GM12878 (cell line): ENCODE measurements around the gene MACF1. TPM values are rescaled to one million over a fixed set of nuclear protein-coding genes. Genes with fewer than 3 reads are reported as not detected.

Experiments
- ATAC-seq: fragments of 200-7000 bp; cut with Tn5 transposase; 3 replicates; pipeline ENCODE4 v1.9.1; 2020; ENCODE audit warnings: mild to moderate bottlenecking, moderate library complexity
- BruUV-seq: library from RNA; stranded (reverse); fragments of 400-500 nt; replicated peaks from 2 replicates; lab custom pipeline; 2021; lab: Mats Ljungman, UMichigan
- CTCF ChIA-PET: fragments of 300-600 bp; sonication (Branson Sonifier 250); formaldehyde crosslinking; extraction: SDS; loops from one replicate; lab custom pipeline; 2021; ENCODE audit warnings: inconsistent platforms; lab: Yijun Ruan, JAX
- POLR2A ChIA-PET: fragments of 350-600 bp; formaldehyde crosslinking; extraction: SDS; loops from one replicate; lab custom pipeline; 2021; ENCODE audit warnings: inconsistent platforms; lab: Charles Lee
- RAD21 ChIA-PET: fragments of 300-600 bp; sonication (Branson Sonifier 250); formaldehyde crosslinking; loops from one replicate; lab custom pipeline; 2023; ENCODE audit warnings: antibody characterized with exemption; ENCODE audit not compliant: unreplicated experiment; lab: Charles Lee
- SMC1A ChIA-PET: fragments of 300-600 bp; sonication (Branson Sonifier 250); formaldehyde crosslinking; loops from one replicate; lab custom pipeline; 2023; ENCODE audit not compliant: unreplicated experiment, uncharacterized antibody; lab: Charles Lee
- DNase-seq: peaks from one replicate; pipeline ENCODE4 v3.0.0-alpha.2; 2011; ENCODE audit warnings: low read depth, low spot score
- FAIRE-seq: peaks from 3 replicates; lab custom pipeline; 2011; peaks lifted over from hg19 to GRCh38; lab: Jason Lieb, UNC
- H2AFZ ChIP-seq: 2 replicates; pipeline ENCODE4 v1.6.0; 2011; ENCODE audit warnings: low read depth, low read length, control low read depth; ENCODE audit not compliant: control insufficient read depth
- H3K27ac ChIP-seq: 2 replicates; pipeline ENCODE4 v1.5.1; 2011; ENCODE audit warnings: control low read depth; ENCODE audit not compliant: control insufficient read depth, insufficient read depth
- H3K27me3 ChIP-seq, 2 experiments: replicated peaks in 1 of 2; 2 replicates each; pipeline versions ENCODE4 v1.6.0 to v1.6.1; 2011; ENCODE audit warnings: low read length in 1 of 2; ENCODE audit not compliant: control insufficient read depth in 2 of 2, insufficient read depth in 2 of 2
- H3K36me3 ChIP-seq, 2 experiments: 2 replicates each; pipeline ENCODE4 v1.5.1; 2011; ENCODE audit warnings: low read length in 1 of 2; ENCODE audit not compliant: control insufficient read depth in 2 of 2, insufficient read depth in 2 of 2
- H3K4me1 ChIP-seq: 2 replicates; pipeline ENCODE4 v1.6.1; 2011; ENCODE audit warnings: mild to moderate bottlenecking, low read length, moderate library complexity, mixed read lengths; ENCODE audit not compliant: control insufficient read depth, insufficient read depth
- H3K4me2 ChIP-seq: 2 replicates; pipeline ENCODE4 v1.6.0; 2011; ENCODE audit warnings: control low read depth; ENCODE audit not compliant: control insufficient read depth, insufficient read depth
- H3K4me3 ChIP-seq: fragments of 200-600 bp; sonication (generic); 2 replicates; pipeline ENCODE4 v1.5.1; 2016
- H3K79me2 ChIP-seq: 2 replicates; pipeline ENCODE4 v1.6.0; 2011; ENCODE audit warnings: low read length; ENCODE audit not compliant: control insufficient read depth, insufficient read depth
- H3K9ac ChIP-seq: 2 replicates; pipeline ENCODE4 v1.8.0; 2011; ENCODE audit warnings: low read length, control low read depth, mixed read lengths; ENCODE audit not compliant: control insufficient read depth, insufficient read depth
- H3K9me3 ChIP-seq: replicated peaks from 3 replicates; pipeline ENCODE4 v1.5.1; 2011; ENCODE audit warnings: mild to moderate bottlenecking, low read length; ENCODE audit not compliant: control insufficient read depth, insufficient read depth
- H4K20me1 ChIP-seq: 2 replicates; pipeline ENCODE4 v1.6.0; 2011; ENCODE audit not compliant: control insufficient read depth, insufficient read depth
- HDAC2 ChIP-seq: fragments of 200-600 bp; sonication (generic); IDR thresholded peaks from 2 replicates; pipeline ENCODE4 v1.6.1; 2017
- LARP7 ChIP-seq: fragments of 450-650 bp; IDR thresholded peaks from 2 replicates; pipeline ENCODE4 v1.6.1; 2017; ENCODE audit warnings: mild to moderate bottlenecking
- NR2F1 ChIP-seq: fragments of 450-650 bp; conservative IDR thresholded peaks from 2 replicates; pipeline ENCODE4 v1.6.1; 2017; ENCODE audit warnings: mild to moderate bottlenecking
- in situ Hi-C: fragments of 300-500 bp; cut with MboI; formaldehyde crosslinking; loops from 9 replicates; pipeline ENCODE4 v1.14.3; 2018; ENCODE audit warnings: mixed read lengths
- intact Hi-C: fragments of 100-400 bp; cut with micrococcal nuclease; formaldehyde crosslinking; loops from one replicate; pipeline ENCODE4 v1.14.2; 2022; ENCODE audit not compliant: unreplicated experiment
- polyA plus RNA-seq, 11 experiments: library from polyadenylated mRNA; depleted of rRNA in 4 of 11; unstranded in 6 of 11; stranded (reverse) in 5 of 11; fragments of >200 nt; fragmentation: Nextera tagmentation in 4 of 11; fragmentation: Illumina TruSeq in 1 of 11; extraction: Ambion mirVana in 4 of 11; extraction: Trizol in 1 of 11; gene quantifications; 1 replicate in 1 of 11; 2 replicates in 10 of 11; pipeline versions ENCODE4 v1.2.1 to v1.2.3, GENCODE V29; 2011 to 2016; ENCODE audit warnings: inconsistent platforms in 2 of 11, missing spikeins in 2 of 11, low read depth in 1 of 11
- total RNA-seq, 4 experiments: library from RNA; depleted of rRNA in 3 of 4; stranded (reverse); fragments of >200 nt in 3 of 4; fragmentation: Illumina TruSeq in 1 of 4; extraction: Trizol in 1 of 4; gene quantifications; 2 replicates each; pipeline versions ENCODE4 v1.2.1 to v1.2.3, GENCODE V29; 2013 to 2021
- TF ChIP-seq, protein P1 (sequence below): IDR thresholded peaks from 2 replicates; pipeline ENCODE4 v1.6.1; 2011; ENCODE audit warnings: borderline replicate concordance, low read depth, mild to moderate bottlenecking, moderate library complexity, low read length; ENCODE audit not compliant: insufficient read depth, poor library complexity, severe bottlenecking

The MACF1 gene
- total and polyA plus RNA-seq, 10 of the 15 experiments (the other 5 are each of a cell fraction or from before 2014, with no cell fraction given) = 15.5 to 201 (median 76.9) TPM

DNA sequence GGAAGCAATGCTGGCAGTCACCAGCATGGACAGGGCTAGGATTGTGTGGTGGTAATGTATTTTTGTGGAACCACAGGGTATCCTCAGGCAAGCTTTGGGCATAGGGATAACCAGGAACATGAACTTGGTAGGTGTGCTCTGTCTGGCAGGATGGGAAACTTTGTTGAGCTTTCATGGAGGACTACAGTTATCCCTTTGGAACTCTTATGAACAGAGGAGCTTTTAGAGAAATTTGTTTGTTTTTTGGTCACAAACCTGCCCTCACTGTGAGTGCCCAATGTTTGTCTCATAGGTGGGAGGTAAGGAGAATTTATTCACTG lies 54.4 kb downstream of the MACF1 start:
- ChIA-PET SMC1A (interaction anchor here (0.5 to 23.1 kb wide), 38 partner anchors 8 to 458 kb away, joined by 3 to 655 read pairs (median 6); partner anchors contain the start of gene MACF1), CTCF (interaction anchor here (0.5 to 25.0 kb wide), 42 partner anchors 9 to 401 kb away, joined by 3 to 918 read pairs (median 6); partner anchors contain the start of genes MACF1 and NDUFS5), POLR2A (interaction anchor here (0.7 to 5.3 kb wide), 5 partner anchors 35 to 66 kb away, joined by 3 to 44 read pairs (median 3); no protein-coding TSS in a partner anchor), RAD21 (interaction anchor here (0.9 to 9.2 kb wide), 22 partner anchors 9 to 315 kb away, joined by 3 to 393 read pairs (median 6); no protein-coding TSS in a partner anchor)
- no peak overlapping the region for H3K4me2 ChIP-seq
- H3K4me3 ChIP-seq = no peak overlapping the region
- DNase-seq = no peak
- H4K20me1 ChIP-seq = no peaks in the 10 kb centered on the region
- ATAC-seq = no peak
- H3K4me1 ChIP-seq = peaks cover 28% of the 10 kb centered on the region
- intact Hi-C loops (loop anchor here (1.0 kb wide), 2 partner anchors 67 to 157 kb away; no protein-coding TSS in a partner anchor), in situ Hi-C loops (no loop called here)
- TF ChIP-seq NR2F1 (no peak), LARP7 (no peak), HDAC2 (no peak)
- TF ChIP-seq, protein P1, sequence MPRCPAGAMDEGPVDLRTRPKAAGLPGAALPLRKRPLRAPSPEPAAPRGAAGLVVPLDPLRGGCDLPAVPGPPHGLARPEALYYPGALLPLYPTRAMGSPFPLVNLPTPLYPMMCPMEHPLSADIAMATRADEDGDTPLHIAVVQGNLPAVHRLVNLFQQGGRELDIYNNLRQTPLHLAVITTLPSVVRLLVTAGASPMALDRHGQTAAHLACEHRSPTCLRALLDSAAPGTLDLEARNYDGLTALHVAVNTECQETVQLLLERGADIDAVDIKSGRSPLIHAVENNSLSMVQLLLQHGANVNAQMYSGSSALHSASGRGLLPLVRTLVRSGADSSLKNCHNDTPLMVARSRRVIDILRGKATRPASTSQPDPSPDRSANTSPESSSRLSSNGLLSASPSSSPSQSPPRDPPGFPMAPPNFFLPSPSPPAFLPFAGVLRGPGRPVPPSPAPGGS = no peak
- H3K9ac ChIP-seq = no peak overlapping the region
- no peaks in the 10 kb centered on the region for H3K9me3 ChIP-seq
- no peaks in the 10 kb centered on the region for H3K27me3 ChIP-seq
- FAIRE-seq = no peak
- peaks cover 14 to 38% of the 10 kb centered on the region in 2 experiments for H3K36me3 ChIP-seq
- no peak overlapping the region for H2AFZ ChIP-seq
- no TSS peak for BruUV-seq
- peaks cover 39% of the 10 kb centered on the region for H3K79me2 ChIP-seq
- H3K27ac ChIP-seq = no peak overlapping the region
